KG1 (cell line): Measurements from ENCODE around the gene IGFBP1.

ENCODE experiments used
- DNase-seq: peaks from one replicate; lab custom pipeline; 2025; lab: John Stamatoyannopoulos, UW

Gene IGFBP1

GRCh38 chr7:45881280-45881758 is 7.0 kb upstream of the IGFBP1 start:
- DNase-seq = no peak

- DNase-seq = no peak
These were observed 6.4 kb upstream of the IGFBP1 start for GRCh38 chr7:45881759-45882464.

DNA sequence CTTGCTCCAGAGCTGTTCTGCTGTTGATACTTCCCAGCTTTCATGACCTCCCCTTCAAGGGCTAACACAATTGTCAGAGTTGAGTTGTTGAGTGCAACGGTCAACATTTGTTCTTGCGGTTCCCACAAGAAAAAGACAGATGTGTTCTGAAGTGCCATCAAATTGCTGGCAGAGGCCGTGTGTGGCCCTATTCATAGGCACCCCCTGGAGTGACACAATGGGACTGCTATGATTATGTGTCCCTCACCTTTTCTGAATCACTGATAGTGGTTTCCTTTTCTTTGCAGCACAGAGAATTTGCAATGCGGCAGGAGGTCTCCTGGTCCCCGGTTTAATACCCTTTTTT is 5.8 kb upstream of the IGFBP1 start:
- no peak for DNase-seq

DNA sequence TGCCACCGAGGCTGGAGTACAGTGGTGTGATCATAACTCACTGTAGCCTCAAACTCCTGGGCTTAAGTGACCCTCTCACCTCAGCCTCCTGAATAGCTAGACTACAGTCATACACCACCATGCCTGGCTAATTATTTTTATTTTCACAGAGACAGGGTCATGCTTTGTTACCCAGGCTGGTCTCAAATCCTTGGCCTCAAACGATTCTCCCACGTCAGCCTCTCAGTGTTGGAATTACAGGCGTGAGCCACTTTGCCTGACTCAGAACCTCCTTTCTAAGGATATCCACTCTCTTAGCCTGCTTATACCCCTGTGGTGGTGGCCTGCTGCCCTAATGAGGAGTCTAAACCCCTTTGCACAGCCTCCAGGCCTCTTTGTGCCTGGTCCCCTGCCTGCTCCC is 4.2 kb upstream of the IGFBP1 start:
- DNase-seq = no peak

GRCh38 chr7:45885264-45885882 is 2.9 kb upstream of the IGFBP1 start:
- DNase-seq = no peak

DNA sequence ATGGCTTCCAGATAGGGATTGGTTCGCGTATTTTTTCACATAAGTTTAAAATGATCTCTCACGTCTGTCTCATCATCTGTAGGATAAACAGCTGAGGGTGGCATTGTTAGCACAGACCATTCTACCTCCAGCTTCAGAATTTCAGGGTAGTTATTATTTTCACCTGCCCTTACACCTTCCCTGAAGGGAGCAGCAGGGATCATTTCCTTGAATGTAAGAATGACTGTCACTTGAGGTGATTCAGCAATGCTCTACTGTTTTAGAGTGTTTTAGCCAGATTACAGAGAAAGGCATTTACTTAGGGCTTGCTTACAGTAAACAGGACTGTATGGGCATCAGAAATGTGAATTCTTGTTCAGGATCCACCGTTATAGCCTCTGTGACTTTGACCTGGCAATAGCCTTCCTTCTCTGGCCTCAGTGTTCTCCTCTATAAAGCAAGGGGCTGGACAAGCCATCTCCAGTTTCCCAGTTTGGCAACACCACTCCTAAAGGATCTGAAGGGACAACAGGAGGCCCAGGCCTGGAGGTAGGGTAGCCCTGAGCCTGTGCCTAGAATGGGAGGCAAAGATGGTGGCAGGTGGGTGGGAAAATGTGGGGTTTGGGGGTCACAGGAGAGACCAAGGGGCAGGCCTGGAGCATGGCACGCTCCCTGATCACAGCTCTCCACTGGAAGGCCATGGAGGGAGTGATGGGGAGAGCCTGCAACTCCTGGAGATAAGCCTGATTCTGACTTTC is 1.2 kb upstream of the IGFBP1 start:
- DNase-seq = no peak

GRCh38 chr7:45888993-45889366 is 692 bp downstream of the IGFBP1 start:
- DNase-seq = no peak

DNA sequence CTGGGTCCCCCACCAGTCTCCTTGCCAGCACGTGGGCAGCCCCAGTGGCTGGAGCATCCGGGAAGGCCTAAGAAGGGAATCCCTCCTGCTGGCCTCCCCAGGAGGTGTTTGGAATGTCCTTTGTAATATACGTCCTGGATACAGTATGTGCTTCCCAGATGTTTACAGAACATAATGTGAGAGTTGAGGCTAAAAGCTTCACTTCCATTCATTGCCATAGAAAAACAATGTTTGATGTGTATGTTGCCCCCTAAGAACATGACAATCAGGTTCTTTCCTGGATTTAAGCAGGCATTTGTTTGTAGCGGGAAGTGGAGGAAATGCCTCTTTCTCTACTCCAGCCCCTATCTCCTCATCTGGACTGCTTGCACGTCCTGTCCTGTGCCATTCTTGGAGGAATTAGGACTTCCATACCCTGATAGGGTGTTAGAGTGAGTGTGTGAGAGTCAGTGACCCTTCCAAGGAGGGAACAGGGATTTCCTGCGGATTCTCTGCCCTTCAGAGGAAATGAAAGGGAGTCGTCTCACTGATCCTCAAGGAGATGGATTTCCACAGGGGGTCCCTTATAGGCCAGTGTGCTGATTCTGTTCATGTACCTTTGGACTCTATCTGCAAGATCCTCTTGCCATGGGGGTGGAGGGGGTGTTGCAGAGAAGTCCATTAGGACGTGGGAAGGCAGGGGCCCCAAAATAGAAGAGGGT is 1.2 kb downstream of the IGFBP1 start:
- DNase-seq = no peak

DNA sequence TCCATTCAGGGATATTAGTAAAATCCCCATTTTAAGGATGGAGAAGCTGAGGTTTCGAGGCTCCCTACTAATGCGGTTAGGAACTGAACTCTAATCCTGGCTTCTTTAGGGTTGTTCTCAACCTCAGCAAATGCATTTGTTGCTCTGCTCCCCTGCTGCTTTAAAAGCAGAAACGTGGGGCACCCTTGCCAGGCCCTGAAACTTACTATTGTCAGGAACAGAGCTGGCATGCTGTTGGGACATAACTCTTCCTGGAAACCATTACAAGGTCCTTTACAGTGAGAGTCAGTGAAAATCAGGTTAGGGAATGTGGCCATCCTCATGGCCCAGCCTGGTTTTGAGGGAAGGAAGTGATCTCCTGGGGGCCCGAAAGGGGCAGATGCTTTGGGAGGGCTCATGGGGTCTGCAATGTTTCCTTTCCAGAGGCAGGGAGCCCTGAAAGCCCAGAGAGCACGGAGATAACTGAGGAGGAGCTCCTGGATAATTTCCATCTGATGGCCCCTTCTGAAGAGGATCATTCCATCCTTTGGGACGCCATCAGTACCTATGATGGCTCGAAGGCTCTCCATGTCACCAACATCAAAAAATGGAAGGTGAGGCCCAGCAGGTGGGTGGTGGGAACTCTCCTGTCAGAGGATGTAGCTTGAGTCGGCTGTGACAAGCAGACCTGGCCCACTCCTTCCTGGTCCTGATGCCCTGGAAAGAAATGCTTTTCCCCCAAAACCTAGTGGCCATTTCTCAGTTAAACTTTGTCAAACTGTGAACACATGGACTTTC is 2.0 kb downstream of the IGFBP1 start:
- DNase-seq = no peak

- DNase-seq = peak; percentile 42
These were observed 2.7 kb downstream of the IGFBP1 start for GRCh38 chr7:45890902-45891461.

GRCh38 chr7:45891462-45892402 is 3.4 kb downstream of the IGFBP1 start:
- DNase-seq = no peak

- no peak for DNase-seq
These were observed 4.2 kb downstream of the IGFBP1 start for GRCh38 chr7:45892407-45893035.

GRCh38 chr7:45893374-45893995 is 5.2 kb downstream of the IGFBP1 start:
- no peak for DNase-seq

- DNase-seq = no peak
These were observed 5.8 kb downstream of the IGFBP1 start for GRCh38 chr7:45893996-45894664.

DNA sequence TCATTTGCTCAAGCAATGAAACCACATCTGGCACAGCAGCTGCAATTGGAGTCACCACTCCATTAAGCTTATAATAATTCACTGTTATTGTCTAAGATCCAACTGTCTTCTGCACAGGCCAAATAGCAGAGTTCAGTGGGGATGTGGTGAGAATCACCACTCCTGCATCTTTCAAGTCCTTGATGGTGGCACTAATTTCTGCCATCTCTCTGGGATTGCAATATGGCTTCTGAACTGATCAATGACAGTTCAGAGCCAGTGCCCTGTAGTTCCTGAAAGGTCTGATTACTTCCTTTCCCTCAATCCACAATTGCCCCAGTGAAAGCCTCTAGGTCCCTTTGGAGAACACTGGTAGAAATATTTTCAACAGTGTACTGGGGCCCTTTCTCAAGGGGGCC is 6.4 kb downstream of the IGFBP1 start:
- no peak for DNase-seq

- no peak for DNase-seq
These were observed 8.9 kb downstream of the IGFBP1 start for GRCh38 chr7:45897042-45897690.

GRCh38 chr7:45898222-45898621 is 9.9 kb downstream of the IGFBP1 start:
- DNase-seq = no peak

GRCh38 chr7:45901566-45901965 is 13.3 kb downstream of the IGFBP1 start:
- no peak for DNase-seq
